ENCODE data around the gene CDK3.
A peak's percentile ranks its signal among the peaks of the same experiment; 100 is the strongest.

The CDK3 gene

GRCh38 chr17:75994802-75995370 lies 5.8 kb upstream of the CDK3 start:
- DNase-seq: no peak

- DNase-seq: no peak
Observed at GRCh38 chr17:75995385-75995925, 5.2 kb upstream of the CDK3 start.

- no peak for DNase-seq
Observed at GRCh38 chr17:75996665-75997590, 3.7 kb upstream of the CDK3 start.

- no peak for DNase-seq
Observed at GRCh38 chr17:75998327-75998795, 2.3 kb upstream of the CDK3 start.

GRCh38 chr17:76000016-76000754 lies 470 bp upstream of the CDK3 start:
- DNase-seq: peak; percentile 74

GRCh38 chr17:76002100-76002499 lies 1.4 kb downstream of the CDK3 start:
- DNase-seq: no peak

- no peak for DNase-seq
Observed at GRCh38 chr17:76003915-76004314, 3.3 kb downstream of the CDK3 start.

GRCh38 chr17:76004750-76005262 lies 4.2 kb downstream of the CDK3 start:
- no peak for DNase-seq

GRCh38 chr17:76005263-76006149 lies 4.9 kb downstream of the CDK3 start:
- peak; percentile 86 for DNase-seq

GRCh38 chr17:76007131-76007849 lies 6.6 kb downstream of the CDK3 start:
- DNase-seq: no peak

- DNase-seq: no peak
Observed at GRCh38 chr17:76007850-76008165, 7.2 kb downstream of the CDK3 start.

GRCh38 chr17:76008208-76008607 lies 7.6 kb downstream of the CDK3 start:
- DNase-seq: no peak

- no peak for DNase-seq
Observed at GRCh38 chr17:76008630-76009425, 8.2 kb downstream of the CDK3 start.

- no peak for DNase-seq
Observed at GRCh38 chr17:76009447-76009846, 8.8 kb downstream of the CDK3 start.

GRCh38 chr17:76009969-76010661 lies 9.5 kb downstream of the CDK3 start:
- DNase-seq: no peak

GRCh38 chr17:76011951-76012350 lies 11.3 kb downstream of the CDK3 start:
- DNase-seq: no peak

- no peak for DNase-seq
Observed at GRCh38 chr17:76013377-76013932, 12.8 kb downstream of the CDK3 start.

GRCh38 chr17:76014100-76014924 lies 13.7 kb downstream of the CDK3 start:
- peak; percentile 78 for DNase-seq

GRCh38 chr17:76014925-76015261 lies 14.2 kb downstream of the CDK3 start:
- DNase-seq: no peak

Measured in activated CD4-positive, CD25-positive, alpha-beta regulatory T cell treated with anti-CD3 and anti-CD28 coated beads, Interleukin-2, amount 50 U/mL, for 72 hours (primary cell).